ENCODE results near the gene CDH23. TPM values are rescaled to one million over a fixed set of nuclear protein-coding genes. Genes with fewer than 3 reads are reported as not detected.

CDH23 gene
- total RNA-seq, 1 donor from 2014 or later: 9.4 TPM

- H3K27ac Mint-ChIP-seq: no peak overlapping the region
- H3K4me3 Mint-ChIP-seq: no peak overlapping the region
- H3K4me1 Mint-ChIP-seq (ENCODE audit: unreplicated experiment): peaks cover 6% of the 10 kb centered on the region
- H3K27me3 Mint-ChIP-seq: no peaks in the 10 kb centered on the region
- no peak for DNase-seq (ENCODE audit: extremely low spot score, unreplicated experiment)
- no peaks in the 10 kb centered on the region for H3K36me3 Mint-ChIP-seq
- no peak for TF ChIP-seq CTCF (conservative IDR thresholded peaks at IDR 0.05)
- H3K9me3 Mint-ChIP-seq: no peaks in the 10 kb centered on the region
Observed at GRCh38 chr10:71693377-71693776, 296.7 kb downstream of the CDH23 start.

GRCh38 chr10:71694039-71694501, 297.4 kb downstream of the CDH23 start:
- no peaks in the 10 kb centered on the region for H3K27me3 Mint-ChIP-seq
- H3K4me1 Mint-ChIP-seq (ENCODE audit: unreplicated experiment): peaks cover 6% of the 10 kb centered on the region
- H3K36me3 Mint-ChIP-seq: no peaks in the 10 kb centered on the region
- DNase-seq (ENCODE audit: extremely low spot score, unreplicated experiment): no peak
- no peak overlapping the region for H3K27ac Mint-ChIP-seq
- TF ChIP-seq CTCF (conservative IDR thresholded peaks at IDR 0.05): no peak
- no peak overlapping the region for H3K4me3 Mint-ChIP-seq
- H3K9me3 Mint-ChIP-seq: no peaks in the 10 kb centered on the region

GRCh38 chr10:71694567-71694968, 297.8 kb downstream of the CDH23 start:
- H3K4me1 Mint-ChIP-seq (ENCODE audit: unreplicated experiment): peaks cover 6% of the 10 kb centered on the region
- H3K36me3 Mint-ChIP-seq: no peaks in the 10 kb centered on the region
- H3K27me3 Mint-ChIP-seq: no peaks in the 10 kb centered on the region
- no peak for DNase-seq (ENCODE audit: extremely low spot score, unreplicated experiment)
- H3K27ac Mint-ChIP-seq: no peak overlapping the region
- H3K9me3 Mint-ChIP-seq: no peaks in the 10 kb centered on the region
- H3K4me3 Mint-ChIP-seq: no peak overlapping the region
- TF ChIP-seq CTCF (conservative IDR thresholded peaks at IDR 0.05): no peak

GRCh38 chr10:71695502-71696476, 299.1 kb downstream of the CDH23 start:
- no peak for DNase-seq (ENCODE audit: extremely low spot score, unreplicated experiment)
- H3K27ac Mint-ChIP-seq: no peak overlapping the region
- H3K27me3 Mint-ChIP-seq: no peaks in the 10 kb centered on the region
- peaks cover 6% of the 10 kb centered on the region for H3K4me1 Mint-ChIP-seq (ENCODE audit: unreplicated experiment)
- no peaks in the 10 kb centered on the region for H3K36me3 Mint-ChIP-seq
- H3K4me3 Mint-ChIP-seq: no peak overlapping the region
- no peaks in the 10 kb centered on the region for H3K9me3 Mint-ChIP-seq
- no peak for TF ChIP-seq CTCF (conservative IDR thresholded peaks at IDR 0.05)

GRCh38 chr10:71696628-71697326, 300.1 kb downstream of the CDH23 start:
- H3K36me3 Mint-ChIP-seq: no peaks in the 10 kb centered on the region
- no peaks in the 10 kb centered on the region for H3K27me3 Mint-ChIP-seq
- TF ChIP-seq CTCF (conservative IDR thresholded peaks at IDR 0.05): peak; percentile 88
- H3K27ac Mint-ChIP-seq: no peak overlapping the region
- no peaks in the 10 kb centered on the region for H3K9me3 Mint-ChIP-seq
- DNase-seq (ENCODE audit: extremely low spot score, unreplicated experiment): no peak
- H3K4me1 Mint-ChIP-seq (ENCODE audit: unreplicated experiment): peaks cover 6% of the 10 kb centered on the region
- no peak overlapping the region for H3K4me3 Mint-ChIP-seq
